Ecto neural progenitor cell (in vitro differentiated cells): ENCODE data around the gene MAPK8IP3.
"Not testable (repeated sequence)": the region's sequence is repeated elsewhere in the genome, so short reads cannot be mapped to it uniquely, and the experiment has no call there.

Source experiments
- DNase-seq: peaks from one replicate; pipeline ENCODE4 v3.0.0-alpha.2; 2018; ENCODE audit warnings: low spot score

Gene MAPK8IP3

DNA sequence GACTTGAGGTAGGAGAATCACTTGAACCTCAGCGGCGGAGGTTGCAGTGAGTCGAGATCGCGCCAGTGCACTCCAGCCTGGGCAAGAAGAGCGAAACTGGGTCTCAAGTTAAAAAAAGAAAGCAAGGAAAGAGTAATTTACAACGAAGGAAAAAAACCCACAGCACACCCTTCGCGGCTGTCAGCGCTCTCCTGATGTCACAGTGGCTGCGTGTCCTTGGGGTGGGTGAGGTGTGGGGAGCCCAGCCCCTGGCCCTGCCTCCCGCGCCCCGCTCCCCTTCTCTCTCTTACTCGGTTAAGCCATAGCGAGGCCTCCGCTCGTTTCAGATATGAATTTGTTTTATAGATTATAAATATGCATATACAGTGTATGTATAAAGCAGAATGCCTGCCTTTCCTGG, 28.7 kb upstream of the MAPK8IP3 start:
- peak; percentile 39 for DNase-seq

DNA sequence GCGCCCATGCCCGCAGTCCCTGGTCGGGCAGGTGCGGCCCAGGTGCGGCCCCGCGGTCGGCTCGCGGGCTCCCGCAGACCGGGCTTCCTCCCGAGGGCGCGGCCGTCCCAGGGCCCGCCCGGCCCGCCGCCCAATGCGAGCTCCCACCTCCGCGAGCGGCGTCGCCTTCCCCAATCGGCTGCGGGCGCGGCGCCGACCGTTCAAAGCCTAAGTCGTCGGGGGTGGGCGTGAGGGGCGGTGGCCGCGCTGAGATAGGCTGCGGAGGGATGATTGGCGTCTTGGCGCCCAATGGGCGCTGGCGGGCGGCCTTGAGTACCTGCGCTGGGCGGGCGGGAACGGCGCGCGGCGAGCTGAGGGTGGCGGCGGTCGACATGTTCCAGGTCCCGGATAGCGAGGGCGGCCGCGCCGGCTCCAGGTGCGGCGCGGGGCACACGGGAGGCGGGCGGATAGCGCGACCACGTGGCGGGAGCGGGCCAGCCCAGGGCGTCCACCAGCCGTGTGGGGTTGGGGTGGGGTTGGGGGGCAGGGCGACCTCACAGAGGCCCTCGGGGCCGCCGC, 28.0 kb upstream of the MAPK8IP3 start, which contains the start of gene JPT2:
JPT2 (plus strand) TSS at position 338 of the 558 bp plus-strand sequence; CDS start at position 372, 34 bp downstream.
- peak; percentile 97 for DNase-seq

DNA sequence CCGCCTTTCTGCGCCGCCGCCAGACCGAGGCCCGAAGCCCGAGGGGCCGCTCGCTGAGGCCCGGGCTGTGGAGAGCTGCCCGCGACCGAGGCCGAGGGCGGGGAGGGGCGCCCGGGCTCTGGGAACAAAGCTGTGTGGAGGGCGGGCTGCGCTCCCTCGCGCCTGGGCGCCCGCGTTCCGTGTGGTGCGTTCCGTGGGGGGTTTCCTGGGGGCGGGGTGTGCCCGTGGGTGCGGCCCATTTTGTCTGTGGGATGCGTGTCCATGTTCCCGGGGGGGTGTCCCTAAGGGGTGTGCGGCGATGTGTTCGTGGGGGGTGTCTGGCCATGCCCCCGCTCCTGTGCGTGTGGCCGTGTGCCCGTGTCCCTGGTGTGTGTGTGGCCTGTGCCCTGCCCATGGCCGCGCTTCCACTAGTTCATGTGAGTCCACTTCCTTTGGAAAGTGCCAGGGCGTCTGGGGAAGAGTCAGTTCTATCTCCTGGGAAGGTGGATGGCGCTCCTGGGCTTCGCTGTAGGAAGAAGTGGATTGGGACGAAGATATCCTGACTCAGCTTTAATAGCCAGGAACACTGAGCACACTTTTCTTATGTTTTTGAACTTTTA, 27.4 kb upstream of the MAPK8IP3 start:
- no peak for DNase-seq

DNA sequence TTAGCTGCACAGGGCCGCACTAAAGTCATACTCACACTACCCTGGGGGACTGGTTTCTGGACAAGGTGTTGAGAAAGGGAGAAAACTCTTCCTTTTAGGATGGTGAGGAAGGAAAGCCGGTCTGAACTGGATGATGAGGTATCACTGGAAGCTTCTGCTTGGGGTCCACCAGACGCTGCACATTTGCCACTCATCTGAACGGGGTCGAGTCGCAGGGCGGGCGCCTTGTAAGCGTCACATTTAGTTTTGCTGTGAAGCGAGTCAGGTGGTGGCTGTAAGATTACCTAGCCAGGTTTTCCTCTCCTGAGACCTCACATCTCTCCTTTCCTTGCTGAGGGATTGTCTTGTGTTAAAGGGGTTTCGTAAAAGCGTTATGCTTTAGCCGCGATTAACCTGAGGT, 25.6 kb upstream of the MAPK8IP3 start:
- no peak for DNase-seq

DNA sequence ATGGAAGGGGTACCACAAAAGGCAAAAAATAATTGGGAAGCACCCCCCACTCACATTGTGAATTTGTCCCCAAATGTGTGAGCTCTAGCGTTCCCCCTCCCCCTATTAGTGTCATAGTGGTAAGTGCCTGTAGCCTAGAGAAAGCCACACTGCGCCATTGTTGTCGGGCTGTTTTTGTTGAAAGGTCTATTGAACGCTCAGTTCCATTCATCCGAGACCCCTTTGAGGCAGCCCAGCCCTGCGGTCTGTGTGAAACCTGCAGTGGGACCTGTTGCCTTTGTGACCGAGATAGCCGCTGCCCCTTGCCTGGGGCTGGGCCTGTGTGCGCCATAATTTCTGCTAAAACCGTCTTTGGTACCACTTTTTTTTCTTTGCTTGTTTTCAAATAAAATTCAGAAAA, 25.0 kb upstream of the MAPK8IP3 start:
- no peak for DNase-seq

DNA sequence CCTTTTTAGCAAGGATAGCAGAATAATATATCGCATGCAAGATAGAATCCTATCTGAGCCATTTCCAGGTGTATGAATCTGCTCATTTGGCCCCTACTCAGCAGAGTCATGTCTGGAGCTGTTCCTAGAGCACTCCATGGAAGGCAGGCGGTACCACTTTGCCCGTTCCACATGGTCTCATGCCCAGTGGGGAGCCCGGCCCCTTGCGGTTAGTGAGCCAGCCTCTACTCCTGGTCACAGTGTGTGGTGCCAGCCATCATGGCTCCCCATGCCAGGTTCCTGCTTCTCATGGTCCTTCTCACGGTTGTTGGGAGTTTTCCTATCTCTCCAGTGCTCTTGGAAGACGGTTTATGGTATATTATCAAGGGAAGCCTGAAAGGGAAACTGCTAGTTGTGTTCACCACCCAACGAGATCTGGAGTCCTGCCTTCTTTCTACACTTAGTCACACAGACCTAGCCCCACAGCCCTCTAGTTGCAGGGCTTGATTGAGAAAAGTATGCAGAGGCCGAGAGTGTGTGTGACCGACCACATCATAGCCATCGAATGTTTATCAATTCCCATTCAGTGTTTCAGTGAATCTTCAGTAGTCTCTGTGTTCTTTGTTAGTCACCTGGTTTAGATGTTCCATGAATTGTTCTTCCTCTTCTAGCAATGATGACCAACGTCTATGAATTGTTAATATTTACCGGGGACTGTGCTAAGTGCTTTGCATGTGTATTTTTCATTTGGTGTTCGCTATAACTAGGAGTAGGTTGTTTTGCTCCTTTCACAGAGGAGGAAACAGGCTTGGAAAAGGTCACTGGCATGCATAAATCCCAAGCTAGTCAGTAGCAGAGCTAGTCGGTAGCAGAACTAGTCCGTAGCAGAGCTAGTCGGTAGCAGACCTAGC, 18.3 kb upstream of the MAPK8IP3 start:
- DNase-seq, result no peak

DNA sequence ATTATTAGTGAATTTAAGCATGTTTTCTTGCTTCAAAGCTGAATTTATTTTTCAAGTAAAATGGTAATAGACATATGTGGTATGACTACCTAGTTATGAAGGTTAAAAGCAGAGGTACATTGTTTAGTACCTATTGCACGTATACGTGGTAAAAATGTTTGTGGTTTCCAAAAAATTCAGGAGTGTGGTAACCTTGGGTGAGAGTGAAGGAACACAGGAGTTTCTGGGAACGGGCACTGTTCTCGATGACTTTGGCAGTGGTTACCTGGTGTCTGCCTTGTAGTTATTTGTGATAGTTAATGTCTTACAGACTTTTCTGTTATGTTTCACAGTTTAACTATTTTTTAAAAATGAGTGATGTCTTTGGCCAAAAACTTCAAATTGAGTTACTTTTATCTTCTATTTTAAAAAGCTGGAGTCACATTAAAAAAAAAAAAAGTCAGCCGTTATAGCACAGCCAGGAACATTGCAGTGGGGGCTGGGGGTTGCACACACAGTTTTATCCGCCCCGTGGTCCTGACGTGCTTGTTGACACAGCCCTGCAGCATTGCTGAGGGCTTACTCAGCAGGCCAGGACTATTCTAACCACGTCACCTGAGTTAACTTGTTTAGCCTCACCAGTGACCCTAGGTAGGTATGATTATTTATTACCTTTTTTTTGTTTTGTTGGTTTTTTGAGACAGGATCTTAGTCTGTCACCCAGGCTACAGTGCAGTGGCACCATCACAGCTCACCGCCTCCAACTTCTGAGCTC, 17.0 kb upstream of the MAPK8IP3 start:
- no peak for DNase-seq

DNA sequence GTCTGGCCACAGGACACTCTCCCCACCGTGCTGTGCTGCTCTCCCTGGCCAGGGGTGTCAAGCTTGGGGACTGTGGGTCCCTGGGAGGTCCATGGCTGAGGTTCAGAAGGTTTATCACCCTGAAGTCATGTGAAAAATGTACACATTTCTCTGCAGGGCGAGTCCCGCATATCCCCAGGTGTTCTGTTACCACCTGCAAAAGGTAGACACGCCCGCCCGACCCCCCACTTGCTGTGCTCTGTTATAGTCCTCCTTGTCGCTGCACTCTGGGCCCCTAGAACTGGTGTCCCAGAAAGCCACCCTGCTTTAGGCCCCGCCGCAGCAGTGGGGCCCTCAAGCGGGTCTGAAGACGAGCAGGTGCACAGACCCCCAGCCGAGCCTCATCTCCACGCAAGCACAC, 16.1 kb upstream of the MAPK8IP3 start:
- no peak for DNase-seq

DNA sequence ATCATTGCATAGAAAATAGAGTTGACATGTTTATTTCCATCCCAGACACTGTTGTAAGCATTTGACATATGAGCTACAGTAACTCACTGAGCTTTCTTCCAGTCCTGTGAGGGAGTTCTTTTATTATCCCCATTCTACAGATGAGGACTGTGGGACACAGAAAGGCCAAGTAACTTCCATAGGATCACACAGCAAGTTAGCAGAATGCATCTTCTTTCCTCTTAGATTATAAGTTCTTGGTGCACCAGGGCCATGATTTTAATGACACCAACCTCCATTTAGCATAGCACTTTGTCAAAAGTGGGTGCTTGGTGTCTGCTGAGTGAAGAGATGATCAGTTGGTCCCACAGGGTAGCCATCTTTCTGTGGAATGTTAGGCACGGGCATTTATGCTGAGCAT, 15.2 kb upstream of the MAPK8IP3 start:
- DNase-seq, result no peak

DNA sequence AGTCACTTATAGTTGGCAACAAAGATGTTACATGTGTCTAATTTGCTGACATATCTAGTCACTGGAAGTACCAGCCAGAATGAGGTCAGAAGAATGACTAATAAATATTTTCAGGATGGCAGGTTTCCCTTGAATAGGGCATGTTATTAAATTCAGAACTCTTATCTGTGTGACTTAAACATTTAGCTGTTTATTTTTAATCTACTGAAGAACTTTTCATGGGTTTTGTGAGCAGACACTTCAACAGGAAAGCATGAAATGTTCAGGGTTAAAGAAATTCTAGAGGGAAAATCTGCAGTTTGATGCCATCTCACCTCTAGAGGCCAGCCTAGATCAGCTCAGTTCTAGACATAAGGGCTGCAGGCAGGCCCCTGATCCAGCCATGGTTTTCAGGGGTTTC, 14.7 kb upstream of the MAPK8IP3 start:
- no peak for DNase-seq

DNA sequence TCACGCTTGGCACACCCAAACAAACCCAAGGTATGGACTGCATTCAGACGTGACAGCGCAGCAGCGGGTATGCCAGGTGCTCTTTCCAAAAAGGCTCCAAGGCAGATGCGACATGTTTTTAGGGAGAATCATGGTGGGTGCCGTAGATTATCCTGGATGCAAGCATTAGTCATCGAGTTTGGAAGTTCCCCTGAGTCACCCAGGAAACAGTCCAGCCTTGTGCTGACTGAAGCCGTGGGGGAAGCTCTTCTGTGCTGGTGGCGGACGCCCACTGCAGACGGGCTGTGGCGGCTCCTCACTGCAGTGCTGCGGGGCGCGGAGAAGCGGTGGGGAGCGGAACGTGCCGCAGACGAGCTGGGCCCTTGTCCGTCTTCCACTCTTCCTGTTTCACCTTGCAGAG, 14.0 kb upstream of the MAPK8IP3 start:
- DNase-seq, result no peak

DNA sequence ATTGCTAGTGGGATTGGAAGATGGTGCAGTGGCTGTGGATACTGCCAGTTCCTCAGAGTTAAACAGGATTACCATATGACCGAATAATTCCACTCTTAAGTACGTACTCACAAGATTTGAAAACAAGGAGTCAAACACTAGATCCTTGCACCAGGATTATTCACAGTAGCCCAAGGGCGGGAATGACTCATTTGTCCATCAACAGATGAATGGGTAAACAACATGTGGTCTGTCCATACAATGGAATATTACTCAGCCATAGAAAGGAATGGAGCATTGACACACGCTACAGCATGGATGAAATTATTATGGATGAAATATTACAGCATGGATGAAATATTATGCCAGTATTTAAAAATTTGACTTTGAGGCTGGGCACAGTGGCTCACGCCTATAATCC, 9.1 kb upstream of the MAPK8IP3 start:
- no peak for DNase-seq

DNA sequence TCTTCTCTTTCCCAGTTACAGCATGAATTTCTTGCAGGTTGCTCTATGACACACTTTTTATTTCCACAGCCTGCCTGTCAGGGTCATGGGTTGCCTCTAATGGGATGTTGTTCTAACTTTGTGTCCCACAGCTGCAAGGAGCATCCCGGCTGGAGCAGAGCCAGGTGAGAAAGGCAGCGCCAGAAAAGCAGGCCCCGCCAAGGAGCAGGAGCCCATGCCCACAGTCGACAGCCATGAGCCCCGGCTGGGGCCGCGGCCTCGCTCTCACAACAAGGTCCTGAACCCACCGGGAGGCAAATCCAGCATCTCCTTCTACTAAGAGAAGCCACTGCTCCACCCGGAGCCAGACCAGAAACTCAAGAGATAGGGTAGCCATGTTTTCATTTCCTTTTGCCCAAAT, 7.3 kb upstream of the MAPK8IP3 start:
- no peak for DNase-seq

DNA sequence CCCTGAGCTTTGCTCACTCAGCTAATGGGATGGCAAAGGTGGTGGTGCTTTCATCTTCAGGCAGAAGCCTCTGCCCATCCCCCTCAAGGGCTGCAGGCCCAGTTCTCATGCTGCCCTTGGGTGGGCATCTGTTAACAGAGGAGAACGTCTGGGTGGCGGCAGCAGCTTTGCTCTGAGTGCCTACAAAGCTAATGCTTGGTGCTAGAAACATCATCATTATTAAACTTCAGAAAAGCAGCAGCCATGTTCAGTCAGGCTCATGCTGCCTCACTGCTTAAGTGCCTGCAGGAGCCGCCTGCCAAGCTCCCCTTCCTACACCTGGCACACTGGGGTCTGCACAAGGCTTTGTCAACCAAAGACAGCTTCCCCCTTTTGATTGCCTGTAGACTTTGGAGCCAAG, 5.7 kb upstream of the MAPK8IP3 start:
- no peak for DNase-seq

DNA sequence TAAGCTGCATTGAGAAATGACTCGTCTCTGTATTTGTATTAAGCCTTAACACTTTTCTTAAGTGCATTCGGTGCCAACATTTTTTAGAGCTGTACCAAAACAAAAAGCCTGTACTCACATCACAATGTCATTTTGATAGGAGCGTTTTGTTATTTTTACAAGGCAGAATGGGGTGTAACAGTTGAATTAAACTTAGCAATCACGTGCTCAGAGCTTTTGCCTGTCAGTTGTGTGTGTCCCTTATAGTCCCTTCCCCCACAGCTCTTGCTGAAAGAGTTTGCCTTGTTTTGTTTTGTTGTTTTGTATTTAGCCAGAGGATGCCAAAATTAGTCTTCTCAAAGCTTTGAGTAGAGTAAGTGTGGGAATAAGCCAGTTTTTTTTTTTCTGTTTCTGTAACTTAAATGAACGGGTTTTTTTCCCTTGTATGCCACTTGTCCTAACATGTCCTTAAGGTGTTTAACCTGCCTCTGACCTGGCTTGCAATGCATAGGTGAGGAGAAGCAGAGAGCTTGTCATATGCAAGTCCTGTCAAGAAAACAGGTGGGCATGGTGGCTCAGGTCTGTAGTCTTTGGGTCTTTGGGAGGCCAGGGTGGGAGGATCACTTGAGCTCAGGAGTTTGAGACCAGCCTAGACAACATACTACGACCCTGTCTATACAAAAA, 4.6 kb upstream of the MAPK8IP3 start:
- no peak for DNase-seq

DNA sequence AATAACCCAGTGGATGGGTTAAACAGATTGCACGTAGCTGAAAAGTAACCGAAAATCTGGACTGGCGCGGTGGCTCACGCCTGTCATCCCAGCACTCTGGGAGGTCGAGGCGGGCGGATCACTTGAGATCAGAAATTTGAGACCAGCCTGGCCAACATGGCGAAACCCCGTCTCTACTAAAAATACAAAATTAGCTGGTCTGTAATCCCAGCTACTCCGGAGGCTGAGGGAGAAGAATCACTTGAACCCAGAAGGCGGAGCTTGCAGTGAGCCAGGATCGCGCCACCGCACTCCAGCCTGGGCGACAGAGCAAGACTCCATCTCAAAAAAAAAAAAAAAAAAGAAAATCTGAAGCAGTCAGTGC, 689 bp upstream of the MAPK8IP3 start:
- not testable (repeated sequence) for DNase-seq

DNA sequence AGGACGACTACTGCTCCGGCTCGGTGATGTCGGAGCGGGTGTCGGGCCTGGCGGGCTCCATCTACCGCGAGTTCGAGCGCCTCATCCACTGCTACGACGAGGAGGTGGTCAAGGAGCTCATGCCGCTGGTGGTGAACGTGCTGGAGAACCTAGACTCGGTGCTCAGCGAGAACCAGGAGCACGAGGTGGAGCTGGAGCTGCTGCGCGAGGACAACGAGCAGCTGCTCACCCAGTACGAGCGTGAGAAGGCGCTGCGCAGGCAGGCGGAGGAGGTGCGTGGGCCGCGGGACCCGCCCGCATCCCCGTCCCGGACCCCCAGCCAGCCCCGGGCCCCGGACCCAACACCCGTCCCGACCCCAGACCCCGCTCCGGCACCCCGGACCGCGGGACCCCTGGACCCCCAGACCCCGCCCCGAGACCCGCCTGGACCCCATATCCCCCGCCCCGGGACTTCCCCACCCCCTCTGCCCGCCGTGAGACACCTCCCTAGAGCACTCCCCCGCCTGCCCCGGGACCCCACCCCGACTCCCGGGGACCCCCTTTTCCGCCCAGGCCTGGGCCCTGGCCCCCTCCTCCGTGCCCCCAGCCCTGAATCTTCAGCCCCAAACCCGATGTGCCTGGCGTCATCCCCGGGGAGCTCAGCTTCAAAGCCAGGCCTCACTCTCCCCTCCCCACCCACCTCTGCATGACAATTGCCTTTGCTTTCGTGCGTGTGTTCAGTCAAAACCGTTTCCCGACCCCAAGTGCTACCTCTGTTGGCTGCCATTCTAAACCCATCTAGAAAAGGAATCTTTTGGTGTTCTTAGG, 594 bp downstream of the MAPK8IP3 start:
- peak; percentile 60 for DNase-seq

DNA sequence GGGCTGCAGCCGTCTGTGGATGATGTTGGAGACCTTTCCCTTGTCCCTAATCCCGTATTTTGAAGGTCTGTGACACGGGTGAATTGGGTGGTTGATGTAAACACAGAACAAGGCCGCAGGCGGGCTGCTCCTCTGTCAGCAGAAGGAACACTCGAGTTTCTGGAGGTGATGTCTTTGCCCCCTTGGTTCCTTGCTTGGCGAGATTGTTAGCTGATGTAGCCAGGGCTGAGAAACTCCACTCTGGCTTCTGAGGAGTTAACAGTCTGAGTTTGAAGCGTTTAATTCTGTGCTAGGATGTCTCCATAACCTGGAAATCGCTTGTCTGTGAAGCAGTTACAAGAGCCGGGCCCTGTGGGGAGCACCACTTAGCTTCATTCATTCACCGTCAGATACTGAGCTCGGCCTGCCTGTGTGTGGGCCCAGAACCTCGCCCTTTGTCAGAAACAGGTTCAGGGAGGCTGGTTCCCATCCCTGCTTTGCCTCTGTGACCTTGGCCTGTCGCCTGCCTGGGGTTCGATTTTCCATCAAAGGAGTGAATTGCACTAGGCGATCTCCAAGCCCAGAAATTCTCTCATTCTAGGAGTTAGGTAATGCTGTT, 1.3 kb downstream of the MAPK8IP3 start:
- no peak for DNase-seq

DNA sequence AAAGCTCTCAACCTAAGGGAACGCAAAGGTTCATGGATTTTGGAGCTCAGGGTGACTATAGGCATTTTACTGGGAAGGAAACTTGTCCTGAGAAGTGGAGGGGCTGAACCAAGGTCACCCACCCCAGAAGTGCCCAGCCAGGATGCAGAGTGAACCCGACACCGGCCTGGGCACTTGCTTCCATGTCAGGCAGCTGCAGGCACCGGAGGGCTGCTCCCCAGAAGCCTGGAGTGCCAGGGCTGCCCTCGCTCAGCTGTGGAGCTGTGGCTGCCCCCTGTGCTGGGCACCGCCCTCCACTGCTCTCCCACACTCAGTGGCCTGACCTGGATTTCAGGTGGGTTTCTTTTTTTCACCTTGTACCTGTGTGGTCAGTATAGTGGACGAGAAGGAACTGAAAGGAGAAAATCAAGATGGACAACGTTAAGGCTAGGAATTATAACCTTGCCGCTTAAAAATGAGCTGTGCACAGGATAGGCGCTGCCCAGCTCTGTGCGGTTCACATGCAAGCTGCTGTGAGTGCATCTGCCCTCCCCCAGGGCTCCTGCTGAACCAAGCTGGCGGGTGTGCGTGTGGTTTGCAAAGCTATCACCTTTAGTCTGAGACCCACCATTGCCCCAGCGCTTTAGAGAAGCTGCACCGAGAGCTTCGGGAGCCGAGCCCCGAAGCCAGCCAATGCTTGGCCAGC, 2.2 kb downstream of the MAPK8IP3 start:
- no peak for DNase-seq

DNA sequence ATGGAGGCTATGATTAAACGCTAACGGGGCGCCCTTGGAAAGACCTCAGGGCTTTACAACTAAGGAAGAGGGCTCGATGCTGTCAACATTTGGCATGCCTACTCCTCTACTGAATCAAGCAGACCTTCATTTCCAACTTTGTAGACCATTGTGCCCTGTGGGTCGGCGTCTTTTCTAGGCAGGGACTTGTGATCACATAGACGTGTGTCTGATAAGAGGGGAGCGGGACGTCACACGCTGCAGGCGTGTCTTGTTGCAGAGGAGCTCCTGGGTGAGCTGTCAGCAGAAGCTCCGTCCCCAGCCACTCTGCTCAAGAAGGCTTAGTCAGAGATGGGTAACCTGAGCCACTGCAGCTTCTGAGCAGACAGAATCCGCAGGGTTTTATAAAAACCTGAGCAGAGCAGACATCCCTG, 2.8 kb downstream of the MAPK8IP3 start:
- DNase-seq, result no peak
